Spleen (tissue), 11 donors: ENCODE data around the gene VASN. TPM values are rescaled to one million over a fixed set of nuclear protein-coding genes. Genes with fewer than 3 reads are reported as not detected.

ENCODE experiments used
- DNase-seq: peaks from one replicate; pipeline ENCODE4 v3.0.0-alpha.2; 2020
- H3K27ac ChIP-seq, 8 donors: fragments of 200-600 bp; sonication (generic) in 7 of 8; 1 replicate in 4 of 8; 2 replicates in 4 of 8; pipeline versions ENCODE4 v1.5.0 to v1.8.0; 2016 to 2021; ENCODE audit warnings: inconsistent platforms in 4 of 8, mild to moderate bottlenecking in 4 of 8, moderate library complexity in 1 of 8
- H3K27me3 ChIP-seq, 7 donors: fragments of 200-600 bp; sonication (generic) in 6 of 7; replicated peaks in 1 of 7; 1 replicate in 4 of 7; 2 replicates in 3 of 7; pipeline versions ENCODE4 v1.5.0 to v1.8.0; 2016 to 2021; ENCODE audit warnings: inconsistent platforms in 3 of 7, mild to moderate bottlenecking in 1 of 7
- H3K36me3 ChIP-seq, 6 donors: fragments of 200-600 bp; sonication (generic) in 5 of 6; 1 replicate in 4 of 6; 2 replicates in 2 of 6; pipeline versions ENCODE4 v1.5.0 to v1.8.0; 2016 to 2021; ENCODE audit warnings: inconsistent platforms in 2 of 6
- H3K4me1 ChIP-seq, 6 donors: fragments of 200-600 bp; sonication (generic) in 5 of 6; 1 replicate in 3 of 6; 2 replicates in 3 of 6; pipeline versions ENCODE4 v1.5.0 to v1.8.0; 2016 to 2021; ENCODE audit warnings: inconsistent platforms in 3 of 6
- H3K4me3 ChIP-seq, 8 donors: fragments of 200-600 bp; sonication (generic) in 7 of 8; 1 replicate in 4 of 8; 2 replicates in 4 of 8; pipeline versions ENCODE4 v1.5.0 to v1.8.0; 2016 to 2021; ENCODE audit warnings: inconsistent platforms in 4 of 8, mild to moderate bottlenecking in 4 of 8, moderate library complexity in 2 of 8
- H3K9me3 ChIP-seq, 8 donors: fragments of 200-600 bp; sonication (generic) in 7 of 8; 1 replicate in 4 of 8; 2 replicates in 4 of 8; pipeline versions ENCODE4 v1.5.0 to v1.8.0; 2016 to 2021; ENCODE audit warnings: inconsistent platforms in 4 of 8
- POLR2A ChIP-seq, 3 donors: fragments of 450-650 bp; IDR thresholded peaks; one replicate each; pipeline ENCODE4 v1.5.1; 2017; ENCODE audit warnings: antibody characterized with exemption in 3 of 3, mild to moderate bottlenecking in 1 of 3
- POLR2AphosphoS5 ChIP-seq, 3 donors: sonication (generic); formaldehyde crosslinking; IDR thresholded peaks; one replicate each; pipeline ENCODE4 v1.5.1; 2017; ENCODE audit warnings: antibody characterized with exemption in 3 of 3
- WGBS, 5 donors: extraction: QIAGEN DNeasy Blood & Tissue Kit in 3 of 5; methylation state at CpG; one replicate each; pipeline versions ENCODE4 v1.1.5 to v1.1.7; 2013 to 2018; 5-methylcytosine and 5-hydroxymethylcytosine counted together
- intact Hi-C: fragments of 100-400 bp; cut with DNase I; formaldehyde crosslinking; loops from one replicate; pipeline ENCODE4 v1.15.0; 2023; ENCODE audit warnings: low total_unique reads
- polyA plus RNA-seq, 3 donors: library from polyadenylated mRNA; stranded (reverse); fragments of 200-250 nt; gene quantifications; one replicate each; pipeline ENCODE4 v1.2.1, GENCODE V29; 2013
- total RNA-seq, 7 donors: library from RNA; depleted of rRNA in 3 of 7; stranded (reverse); fragments of >200 nt in 3 of 7; fragmentation: NEBNext Ultra II Directional in 4 of 7; extraction: Animal tissue kit (Norgen Biotek cat#: 25700) in 4 of 7; gene quantifications; one replicate each; pipeline versions ENCODE4 v1.1.0 to v1.2.1, GENCODE V29; 2016 to 2021
- TF ChIP-seq, protein P1 (sequence below), 11 experiments: fragments of 200-600 bp in 7 of 11; fragments of 450-650 bp in 4 of 11; sonication (generic) in 4 of 11; IDR thresholded peaks in 8 of 11; conservative IDR thresholded peaks in 3 of 11; 1 replicate in 7 of 11; 2 replicates in 4 of 11; pipeline versions ENCODE4 v1.4.0 to v1.8.0; 2016 to 2021; ENCODE audit warnings: antibody characterized with exemption in 11 of 11, inconsistent platforms in 4 of 11, mild to moderate bottlenecking in 1 of 11
- donor health status: healthy with polysubstance abuse.
- donor health status: DM: no; HTN: no; CAD: no; lungs with moderate emphysema.
- donor health status: DM: no; HTN: no; CAD: no.
- donor health status: Bipolar disorder and iron deficiency.
- donor health status: healthy.
- donor health status: DM: no; HTN: no; CAD: no.
- donor health status: DM: yes; HTN: yes; CAD: no.

Gene VASN
- total and polyA plus RNA-seq, 10 donors = 2.0 to 24.9 (median 11.2) TPM

- Histone ChIP-seq H3K27me3 (no peaks in the 10 kb centered on the region), H3K4me3 (no peak overlapping the region), H3K27ac (no peak overlapping the region), H3K4me1 (peaks cover 9 to 29% (median 17%) of the 10 kb centered on the region in 6 donors), H3K9me3 (no peaks in the 10 kb centered on the region), H3K36me3 (peaks cover 3 to 67% (median 39%) of the 10 kb centered on the region in 6 donors)
- 90 to 93% (median 93%) methylated on average over 19 to 20 of the region's 20 CpGs for WGBS, 5 donors
- intact Hi-C loops = loop anchor here (5.0 kb wide), 1 partner anchor 48 kb away; no protein-coding TSS in a partner anchor
- DNase-seq = no peak
- TF ChIP-seq, protein P1, sequence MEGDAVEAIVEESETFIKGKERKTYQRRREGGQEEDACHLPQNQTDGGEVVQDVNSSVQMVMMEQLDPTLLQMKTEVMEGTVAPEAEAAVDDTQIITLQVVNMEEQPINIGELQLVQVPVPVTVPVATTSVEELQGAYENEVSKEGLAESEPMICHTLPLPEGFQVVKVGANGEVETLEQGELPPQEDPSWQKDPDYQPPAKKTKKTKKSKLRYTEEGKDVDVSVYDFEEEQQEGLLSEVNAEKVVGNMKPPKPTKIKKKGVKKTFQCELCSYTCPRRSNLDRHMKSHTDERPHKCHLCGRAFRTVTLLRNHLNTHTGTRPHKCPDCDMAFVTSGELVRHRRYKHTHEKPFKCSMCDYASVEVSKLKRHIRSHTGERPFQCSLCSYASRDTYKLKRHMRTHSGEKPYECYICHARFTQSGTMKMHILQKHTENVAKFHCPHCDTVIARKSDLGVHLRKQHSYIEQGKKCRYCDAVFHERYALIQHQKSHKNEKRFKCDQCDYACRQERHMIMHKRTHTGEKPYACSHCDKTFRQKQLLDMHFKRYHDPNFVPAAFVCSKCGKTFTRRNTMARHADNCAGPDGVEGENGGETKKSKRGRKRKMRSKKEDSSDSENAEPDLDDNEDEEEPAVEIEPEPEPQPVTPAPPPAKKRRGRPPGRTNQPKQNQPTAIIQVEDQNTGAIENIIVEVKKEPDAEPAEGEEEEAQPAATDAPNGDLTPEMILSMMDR (IDR thresholded peaks at IDR 0.05 in 8 of 11, conservative IDR thresholded peaks at IDR 0.05 in 3 of 11) = no peak
- TF ChIP-seq POLR2A (IDR thresholded peaks at IDR 0.05) = no peak
- TF ChIP-seq POLR2AphosphoS5 (IDR thresholded peaks at IDR 0.05) = peak in 1 of 3 donors; percentile 41
Measured at GRCh38 chr16:4354512-4355409, 16.9 kb upstream of the VASN start.

- H3K27ac ChIP-seq = no peak overlapping the region
- peaks cover 3 to 87% (median 56%) of the 10 kb centered on the region in 6 donors for H3K36me3 ChIP-seq
- peaks cover 0 to 15% (median 1%) of the 10 kb centered on the region in 6 donors for H3K4me1 ChIP-seq
- intact Hi-C loops = loop anchor here (5.0 kb wide), 1 partner anchor 45 kb away; no protein-coding TSS in a partner anchor
- H3K27me3 ChIP-seq = no peaks in the 10 kb centered on the region
- H3K9me3 ChIP-seq = no peaks in the 10 kb centered on the region
- H3K4me3 ChIP-seq = no peak overlapping the region
- peak in 2 of 3 donors; percentile 25 to 68 for TF ChIP-seq POLR2AphosphoS5 (IDR thresholded peaks at IDR 0.05)
- no peak for TF ChIP-seq POLR2A (IDR thresholded peaks at IDR 0.05)
- 93 to 98% (median 96%) methylated on average over 4 to 7 of the region's 7 CpGs for WGBS, 5 donors
- peak; percentile 54 for DNase-seq
Measured at GRCh38 chr16:4356820-4357219, 14.8 kb upstream of the VASN start.

- H3K9me3 ChIP-seq = no peaks in the 10 kb centered on the region
- peaks cover 0 to 13% (median 1%) of the 10 kb centered on the region in 6 donors for H3K4me1 ChIP-seq
- H3K27ac ChIP-seq = no peak overlapping the region
- peak; percentile 73 for DNase-seq
- H3K36me3 ChIP-seq = peaks cover 3 to 99% (median 70%) of the 10 kb centered on the region in 6 donors
- intact Hi-C loops = loop anchor here (5.0 kb wide), 1 partner anchor 44 kb away; no protein-coding TSS in a partner anchor
- 94 to 100% (median 98%) methylated on average over 4 to 19 of the region's 19 CpGs for WGBS, 5 donors
- H3K27me3 ChIP-seq = no peaks in the 10 kb centered on the region
- H3K4me3 ChIP-seq = no peak overlapping the region
- TF ChIP-seq, protein P1 (IDR thresholded peaks at IDR 0.05 in 8 of 11, conservative IDR thresholded peaks at IDR 0.05 in 3 of 11) = no peak
- peak in 2 of 3 donors; percentile 26 to 69 for TF ChIP-seq POLR2AphosphoS5 (IDR thresholded peaks at IDR 0.05)
Measured at GRCh38 chr16:4358236-4358635, 13.4 kb upstream of the VASN start.

- peak; percentile 54 to 79 (median 57) for TF ChIP-seq POLR2AphosphoS5 (IDR thresholded peaks at IDR 0.05)
- TF ChIP-seq POLR2A (IDR thresholded peaks at IDR 0.05) = no peak
- TF ChIP-seq, protein P1 (IDR thresholded peaks at IDR 0.05 in 8 of 11, conservative IDR thresholded peaks at IDR 0.05 in 3 of 11) = peak; percentile 87 to 97 (median 93)
- WGBS, 5 donors = 60 to 89% (median 64%) methylated on average over 7 to 19 of the region's 19 CpGs
Measured at GRCh38 chr16:4358831-4359561, 12.7 kb upstream of the VASN start.

More at GRCh38 chr16:4358831-4359561, 12.7 kb upstream of the VASN start:
- peaks cover 0 to 15% (median 2%) of the 10 kb centered on the region in 6 donors for H3K4me1 ChIP-seq
- peak; percentile 91 for DNase-seq
- H3K36me3 ChIP-seq = peaks cover 3 to 100% (median 73%) of the 10 kb centered on the region in 6 donors
- no peaks in the 10 kb centered on the region for H3K9me3 ChIP-seq
- H3K4me3 ChIP-seq = no peak overlapping the region
- no peaks in the 10 kb centered on the region for H3K27me3 ChIP-seq
- H3K27ac ChIP-seq = no peak overlapping the region
- intact Hi-C loops = loop anchor here (5.0 kb wide), 1 partner anchor 43 kb away; no protein-coding TSS in a partner anchor
